SK-N-MC (cell line): ENCODE data around the gene STK11.

Experiments used
- DNase-seq: peaks from one replicate; pipeline ENCODE4 v3.0.0-alpha.2; 2011; ENCODE audit warnings: low read depth, low spot score
- H3K27ac ChIP-seq: fragments of 200-600 bp; sonication (generic); 2 replicates; pipeline ENCODE4 v1.5.1; 2016; ENCODE audit warnings: mixed run types
- H3K36me3 ChIP-seq: fragments of 200-600 bp; sonication (generic); 2 replicates; pipeline ENCODE4 v1.6.1; 2017; ENCODE audit warnings: antibody characterized with exemption, low read length, mixed read lengths; ENCODE audit not compliant: insufficient read depth
- H3K4me3 ChIP-seq: fragments of 200-600 bp; sonication (generic); 2 replicates; pipeline ENCODE4 v1.5.1; 2016
- H3K9ac ChIP-seq: fragments of 200-600 bp; sonication (generic); 2 replicates; pipeline ENCODE4 v1.8.0; 2017; ENCODE audit warnings: mixed run types, mixed read lengths; ENCODE audit not compliant: insufficient read length
- H3K9me3 ChIP-seq: fragments of 200-600 bp; sonication (generic); 2 replicates; pipeline ENCODE4 v1.6.1; 2017; ENCODE audit warnings: low read depth, mild to moderate bottlenecking, antibody characterized with exemption, low read length, moderate library complexity, mixed read lengths
- EZH2 ChIP-seq: fragments of 200-600 bp; sonication (generic); IDR thresholded peaks from one replicate; pipeline ENCODE4 v1.6.1; 2017; ENCODE audit warnings: antibody characterized with exemption
- FOXP2 ChIP-seq: optimal IDR thresholded peaks from 2 replicates; pipeline ENCODE3; 2011; ENCODE audit warnings: mild to moderate bottlenecking, moderate library complexity; ENCODE audit not compliant: insufficient read depth; ENCODE audit errors: extremely low read length, control extremely low read depth
- POLR2AphosphoS5 ChIP-seq: IDR thresholded peaks from 2 replicates; pipeline ENCODE4 v1.6.1; 2012; ENCODE audit warnings: mild to moderate bottlenecking, low read depth, low read length, borderline replicate concordance

Gene STK11

DNA sequence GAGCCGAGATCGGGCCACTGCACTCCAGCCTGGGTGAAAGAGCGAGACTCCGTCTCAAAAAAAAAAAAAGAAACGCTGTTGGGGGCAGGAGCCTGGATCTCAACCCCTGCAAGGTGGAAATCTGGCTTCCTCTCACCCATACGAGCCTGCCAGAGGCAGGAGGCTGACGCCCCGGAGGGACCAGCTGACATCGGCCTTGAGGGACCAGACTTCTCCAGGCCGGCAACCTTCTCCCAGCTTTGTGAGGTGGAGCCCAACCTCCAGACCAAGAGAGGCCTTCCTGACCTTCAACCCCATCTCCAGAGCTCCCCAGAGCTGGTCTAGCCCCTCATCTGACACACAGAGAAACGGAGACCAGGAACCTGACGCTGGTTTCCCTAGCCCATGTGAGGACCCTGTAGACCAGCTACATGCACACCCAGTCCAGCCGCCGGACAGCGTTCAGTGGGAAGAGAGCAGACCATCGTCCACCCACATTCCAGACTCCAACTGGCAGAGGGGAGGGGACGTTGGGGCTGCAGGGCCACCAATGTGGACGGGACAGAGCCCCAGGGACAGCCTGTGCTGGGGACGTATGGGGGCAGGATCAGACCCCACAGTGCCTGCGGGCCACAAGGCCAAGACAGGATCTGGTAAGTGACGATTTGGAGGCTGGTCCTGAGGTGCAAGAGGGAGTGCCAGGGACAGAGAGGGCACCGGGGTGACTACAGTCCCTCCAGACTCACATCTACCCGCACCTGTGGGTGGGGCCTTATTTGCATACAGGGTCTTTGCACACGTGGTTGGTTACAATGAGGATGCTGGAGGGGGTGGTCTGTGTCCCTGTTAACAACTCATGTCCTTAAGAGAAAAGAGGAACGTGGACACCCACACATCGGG, 42.9 kb upstream of the STK11 start:
- no peak overlapping the region for H3K4me3 ChIP-seq
- no peaks in the 10 kb centered on the region; the same call in 1 of the 2 replicates for H3K36me3 ChIP-seq
- no peak for DNase-seq

DNA sequence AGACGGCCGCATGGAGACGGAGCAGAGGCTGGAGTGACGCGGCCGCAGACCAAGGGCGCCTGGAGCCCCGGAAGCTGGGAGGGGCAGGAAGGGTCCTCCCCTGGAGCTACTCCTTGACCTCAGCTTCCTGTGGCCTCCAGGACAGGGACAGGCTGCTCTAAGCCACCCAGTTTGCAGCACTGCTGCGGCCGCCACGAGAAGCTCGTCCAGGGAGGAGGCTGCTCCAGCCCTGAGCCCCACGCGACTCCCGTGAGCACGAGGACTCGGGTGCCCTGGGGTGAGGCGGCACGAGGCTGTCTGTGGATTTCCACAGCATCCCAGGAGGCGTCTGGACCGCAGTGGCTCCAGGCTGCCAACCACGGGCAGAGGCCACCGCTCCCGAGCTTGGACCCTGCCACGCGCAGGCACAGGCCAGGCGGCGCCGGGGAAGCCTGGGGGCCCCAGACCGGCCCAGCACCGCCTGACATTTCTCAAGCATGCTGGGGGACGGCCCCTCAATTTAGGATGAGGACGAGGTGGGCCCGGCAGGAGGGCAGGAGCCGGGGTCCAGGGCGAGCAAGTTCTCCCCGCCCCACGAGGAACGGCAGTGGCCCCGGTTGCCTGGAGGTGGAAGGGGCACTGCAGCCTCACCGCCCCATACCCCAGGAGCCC, 42.2 kb upstream of the STK11 start:
- H3K4me3 ChIP-seq: no peak overlapping the region
- no peaks in the 10 kb centered on the region for H3K9me3 ChIP-seq
- TF ChIP-seq EZH2 (no peak), FOXP2 (no peak), POLR2AphosphoS5 (no peak)
- H3K9ac ChIP-seq: no peak overlapping the region
- H3K27ac ChIP-seq: no peak overlapping the region
- no peak for DNase-seq
- no peaks in the 10 kb centered on the region; the same call in 1 of the 2 replicates for H3K36me3 ChIP-seq

More for the DNA sequence above, 42.9 kb upstream of the STK11 start:
- TF ChIP-seq EZH2 (no peak), FOXP2 (no peak), POLR2AphosphoS5 (no peak)
- Histone ChIP-seq H3K9ac (no peak overlapping the region), H3K9me3 (no peaks in the 10 kb centered on the region), H3K27ac (no peak overlapping the region)

DNA sequence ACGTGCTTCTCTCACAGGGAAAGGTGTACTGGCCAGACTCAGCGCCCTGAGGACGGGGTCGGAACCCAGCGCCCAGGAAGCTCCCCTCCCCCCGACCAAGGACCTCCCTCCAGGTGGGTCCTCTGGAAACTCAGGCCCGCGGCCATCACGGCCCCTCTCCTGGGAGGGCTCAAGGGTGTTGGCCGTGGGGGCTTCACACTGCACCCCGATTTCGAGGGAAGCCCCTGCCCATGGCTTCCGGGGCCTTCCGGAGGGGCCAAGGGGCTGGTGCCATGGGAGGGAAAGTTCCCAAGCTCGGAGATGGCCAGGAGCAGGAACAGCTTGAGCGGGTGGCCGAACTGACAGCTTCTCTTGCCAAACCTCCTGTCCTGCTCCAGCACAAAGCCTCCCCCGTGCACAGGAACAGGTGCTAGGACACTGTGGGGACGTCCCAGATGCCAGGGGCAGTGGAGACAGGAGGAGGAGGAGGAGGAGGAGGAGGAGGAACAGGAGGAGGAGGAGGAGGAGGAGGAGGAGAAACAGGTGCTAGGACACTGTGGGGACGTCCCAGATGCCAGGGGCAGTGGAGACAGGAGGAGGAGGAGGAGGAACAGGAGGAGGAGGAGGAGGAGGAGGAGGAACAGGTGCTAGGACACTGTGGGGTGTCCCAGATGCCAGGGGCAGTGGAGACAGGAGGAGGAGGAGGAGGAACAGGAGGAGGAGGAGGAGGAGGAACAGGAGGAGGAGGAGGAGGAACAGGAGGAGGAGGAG, 41.5 kb upstream of the STK11 start:
- Histone ChIP-seq H3K4me3 (no peak overlapping the region), H3K9me3 (no peaks in the 10 kb centered on the region), H3K9ac (no peak overlapping the region), H3K36me3 (no peaks in the 10 kb centered on the region; the same call in 1 of the 2 replicates), H3K27ac (no peak overlapping the region)
- no peak for TF ChIP-seq EZH2
- no peak for TF ChIP-seq FOXP2
- TF ChIP-seq POLR2AphosphoS5: no peak
- DNase-seq: no peak

DNA sequence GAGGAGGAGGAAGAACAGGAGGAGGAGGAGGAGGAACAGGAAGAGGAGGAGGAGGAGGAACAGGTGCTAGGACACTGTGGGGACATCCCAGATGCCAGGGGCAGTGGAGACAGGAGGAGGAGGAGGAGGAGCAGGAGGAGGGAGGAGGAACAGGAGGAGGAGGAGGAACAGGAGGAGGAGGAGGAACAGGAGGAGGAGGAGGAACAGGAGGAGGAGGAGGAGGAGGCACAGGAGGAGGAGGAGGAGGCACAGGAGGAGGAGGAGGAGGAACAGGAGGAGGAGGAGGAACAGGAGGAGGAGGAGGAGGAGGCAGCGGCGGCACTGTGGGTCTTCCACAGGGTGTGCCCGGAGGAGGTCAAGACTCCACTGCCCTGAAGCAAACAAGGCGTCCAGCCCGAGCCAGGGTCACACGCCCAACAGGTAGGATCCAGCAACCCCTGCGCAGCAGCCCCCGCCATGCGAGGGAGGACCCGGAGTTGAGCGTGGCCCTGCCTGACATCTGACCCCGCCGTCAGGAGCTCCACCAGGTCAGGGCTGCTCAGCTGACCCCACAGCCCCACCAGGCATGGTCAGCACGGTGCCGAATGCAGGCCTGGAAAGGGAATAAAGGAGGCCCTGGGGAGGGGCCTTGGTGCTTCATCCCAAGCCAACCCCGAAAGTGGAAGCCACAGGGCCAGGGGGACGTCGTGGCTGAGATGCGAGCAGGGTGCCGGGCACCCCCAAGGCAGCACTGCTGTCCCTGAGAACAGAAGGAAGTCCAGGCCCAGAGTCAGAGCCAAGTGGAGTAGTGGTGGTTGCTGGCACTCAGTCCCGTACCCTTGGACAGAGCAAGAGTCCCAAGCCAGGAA, 40.7 kb upstream of the STK11 start:
- no peaks in the 10 kb centered on the region for H3K9me3 ChIP-seq
- no peak overlapping the region for H3K27ac ChIP-seq
- no peak overlapping the region for H3K4me3 ChIP-seq
- no peaks in the 10 kb centered on the region; the same call in 1 of the 2 replicates for H3K36me3 ChIP-seq
- no peak overlapping the region for H3K9ac ChIP-seq
- no peak for DNase-seq
- TF ChIP-seq POLR2AphosphoS5 (no peak), FOXP2 (no peak), EZH2 (no peak)

DNA sequence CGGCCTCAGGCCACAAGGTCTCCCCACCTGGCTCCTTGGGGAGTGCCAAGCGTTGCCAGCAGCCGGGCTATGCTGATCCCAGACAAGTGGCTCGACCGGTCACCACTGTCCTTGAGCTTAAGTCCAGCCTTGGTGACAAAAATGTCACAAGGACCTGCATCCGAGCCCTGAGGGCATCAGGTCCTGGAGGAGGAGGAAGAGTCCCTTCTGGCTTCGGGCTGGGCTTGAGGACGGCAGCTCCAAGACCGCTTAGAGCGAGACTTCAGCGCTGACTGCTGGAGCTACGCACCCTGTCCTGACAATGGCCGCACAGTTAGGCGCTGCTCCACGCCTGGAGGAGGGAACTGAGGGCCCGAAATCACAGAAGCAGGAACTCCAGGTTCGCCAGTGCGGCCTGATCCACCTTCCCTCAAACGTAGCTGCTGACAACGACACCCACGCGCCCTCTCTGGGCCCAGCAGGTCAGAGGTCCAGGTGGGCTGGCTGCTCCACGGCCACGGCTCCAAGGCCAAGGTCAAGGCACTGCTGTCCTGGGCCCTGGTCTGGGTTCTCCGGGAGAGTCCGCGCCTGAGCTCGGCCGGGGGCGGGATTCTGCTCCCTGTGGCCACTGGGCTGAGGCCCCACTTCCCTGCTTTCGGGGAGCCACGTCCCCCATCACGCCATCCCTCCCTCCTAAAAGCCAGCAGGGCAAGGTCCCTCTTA, 38.6 kb upstream of the STK11 start:
- Histone ChIP-seq H3K36me3 (no peaks in the 10 kb centered on the region; the same call in 1 of the 2 replicates), H3K9ac (no peak overlapping the region), H3K4me3 (no peak overlapping the region), H3K27ac (no peak overlapping the region), H3K9me3 (no peaks in the 10 kb centered on the region)
- TF ChIP-seq POLR2AphosphoS5 (no peak), FOXP2 (no peak), EZH2 (no peak)
- no peak for DNase-seq

DNA sequence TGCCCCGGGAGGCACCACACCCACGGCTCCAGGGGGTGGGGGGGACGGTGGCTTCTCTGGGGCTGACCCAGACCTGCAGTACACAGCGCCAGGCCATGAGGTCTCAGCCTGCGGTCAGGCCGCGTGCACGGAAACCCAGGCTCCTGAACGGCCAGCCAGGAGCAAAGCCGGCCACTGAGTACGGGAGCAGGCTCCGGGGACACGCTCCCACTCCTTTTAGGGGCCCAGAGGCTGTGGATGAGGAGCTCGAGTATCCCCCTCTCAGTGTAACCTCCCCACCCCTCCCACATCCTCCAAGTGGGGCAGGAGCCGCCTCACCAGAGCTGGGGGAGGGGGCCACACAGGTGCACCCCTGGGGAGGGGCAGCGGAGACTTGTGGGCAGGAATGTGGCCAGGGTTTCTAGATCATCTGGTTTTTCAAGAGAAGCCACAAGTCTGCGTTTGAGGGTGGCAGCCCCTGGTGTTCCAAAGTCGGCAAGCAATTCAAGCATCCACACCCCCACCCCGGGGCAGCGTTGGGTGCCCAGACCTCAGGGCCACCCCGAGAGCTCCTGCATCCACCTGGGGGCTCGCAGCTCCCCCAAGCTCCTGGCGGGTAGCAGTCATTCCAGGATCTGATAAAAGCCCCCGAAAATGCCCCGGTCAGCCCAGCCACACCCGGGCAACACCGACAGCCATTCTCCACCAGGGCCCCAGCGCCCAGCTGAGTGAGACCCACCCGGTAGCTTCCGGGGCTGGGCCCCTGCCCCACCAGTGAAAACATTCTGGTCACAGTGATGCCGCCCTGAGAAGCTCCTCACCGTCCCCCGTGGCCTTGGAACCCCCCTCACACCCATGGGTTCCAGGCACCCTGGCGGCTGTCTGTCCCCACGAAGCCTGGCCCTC, 37.6 kb upstream of the STK11 start:
- Histone ChIP-seq H3K9me3 (no peaks in the 10 kb centered on the region), H3K27ac (no peak overlapping the region), H3K4me3 (no peak overlapping the region), H3K9ac (no peak overlapping the region), H3K36me3 (no peaks in the 10 kb centered on the region; the same call in 1 of the 2 replicates)
- no peak for TF ChIP-seq EZH2
- no peak for TF ChIP-seq FOXP2
- TF ChIP-seq POLR2AphosphoS5: no peak
- DNase-seq: no peak
